Effector CD8-positive, alpha-beta T cell (primary cell): ENCODE data around the gene ACYP2.
A peak's percentile ranks its signal among the peaks of the same experiment; 100 is the strongest.
"Not testable (repeated sequence)": the region's sequence is repeated elsewhere in the genome, so short reads cannot be mapped to it uniquely, and the experiment has no call there.

Experiments
- DNase-seq: peaks from one replicate; lab custom pipeline; 2025; lab: John Stamatoyannopoulos, UW

Gene ACYP2

DNA sequence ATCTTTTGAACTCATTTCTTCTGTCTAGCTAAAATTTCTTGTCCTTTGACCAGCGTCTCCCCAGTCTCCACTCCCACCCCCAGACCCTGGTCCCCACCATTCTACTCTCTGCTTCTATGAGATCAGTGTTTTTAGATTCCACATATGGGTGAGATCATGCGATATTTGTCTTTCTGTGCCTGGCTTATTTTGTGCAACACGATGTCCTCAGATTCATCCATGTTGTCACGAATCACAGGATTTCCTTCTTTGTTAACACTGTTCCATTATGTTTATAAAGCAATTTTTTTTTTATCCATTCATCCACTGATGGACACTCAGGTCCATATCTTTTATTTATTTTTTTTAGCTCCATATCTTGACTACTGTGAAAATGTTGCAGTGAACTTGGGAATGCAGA is 16.0 kb upstream of the ACYP2 start:
- no peak for DNase-seq

DNA sequence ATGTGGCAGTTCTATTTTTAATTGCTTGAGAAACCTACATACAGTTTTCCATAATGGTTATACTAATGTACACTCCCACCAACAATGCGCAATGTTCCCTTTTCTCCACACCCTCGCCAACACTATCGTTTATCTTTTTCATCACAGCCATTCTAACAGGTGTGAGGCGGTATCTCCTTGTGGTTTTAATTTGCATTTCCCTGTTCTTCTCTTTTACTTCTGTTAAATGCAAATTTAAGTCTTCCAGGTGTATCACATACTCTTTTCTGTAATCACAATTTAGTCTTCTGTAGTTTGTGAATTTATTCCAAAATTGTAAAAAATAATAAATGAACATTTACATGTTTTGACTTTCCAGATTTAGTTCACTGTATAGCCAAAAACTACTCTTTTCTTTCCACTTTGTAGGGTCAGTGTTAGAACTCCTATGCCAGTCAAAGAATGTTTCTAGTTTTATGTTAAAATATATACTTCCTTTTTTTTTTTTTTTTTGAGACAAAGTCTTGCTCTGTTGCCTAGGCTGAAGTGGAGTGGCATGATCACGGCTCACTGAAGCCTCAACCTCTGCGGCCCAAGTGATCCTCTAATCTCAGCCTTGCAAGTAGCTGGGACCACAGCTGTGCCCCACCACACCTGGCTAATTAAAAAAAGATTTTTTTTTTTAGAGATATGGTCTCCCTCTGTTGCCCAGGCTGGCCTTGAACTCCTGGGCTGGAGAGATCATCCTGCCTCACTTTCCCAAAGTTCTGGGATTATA is 15.4 kb upstream of the ACYP2 start:
- no peak for DNase-seq

DNA sequence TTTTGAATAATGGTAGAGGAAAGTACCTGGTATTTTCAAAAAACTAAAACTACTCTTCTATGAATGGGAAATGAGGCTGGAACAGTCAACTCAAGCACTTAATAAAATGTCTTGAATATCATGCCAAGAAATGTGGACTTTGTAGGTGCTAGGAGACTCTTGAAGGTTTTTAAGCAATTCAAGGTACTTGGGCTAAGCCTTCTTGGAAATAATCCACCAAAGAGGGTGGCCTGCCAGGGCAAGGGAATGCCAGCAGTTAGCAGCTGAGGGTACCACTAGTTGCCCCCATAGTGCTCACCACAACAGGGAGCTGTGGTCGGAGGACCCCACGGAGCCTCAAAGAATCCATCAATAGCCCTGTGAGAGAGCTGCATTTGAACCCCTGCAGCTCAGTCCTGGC is 14.6 kb upstream of the ACYP2 start:
- no peak for DNase-seq

DNA sequence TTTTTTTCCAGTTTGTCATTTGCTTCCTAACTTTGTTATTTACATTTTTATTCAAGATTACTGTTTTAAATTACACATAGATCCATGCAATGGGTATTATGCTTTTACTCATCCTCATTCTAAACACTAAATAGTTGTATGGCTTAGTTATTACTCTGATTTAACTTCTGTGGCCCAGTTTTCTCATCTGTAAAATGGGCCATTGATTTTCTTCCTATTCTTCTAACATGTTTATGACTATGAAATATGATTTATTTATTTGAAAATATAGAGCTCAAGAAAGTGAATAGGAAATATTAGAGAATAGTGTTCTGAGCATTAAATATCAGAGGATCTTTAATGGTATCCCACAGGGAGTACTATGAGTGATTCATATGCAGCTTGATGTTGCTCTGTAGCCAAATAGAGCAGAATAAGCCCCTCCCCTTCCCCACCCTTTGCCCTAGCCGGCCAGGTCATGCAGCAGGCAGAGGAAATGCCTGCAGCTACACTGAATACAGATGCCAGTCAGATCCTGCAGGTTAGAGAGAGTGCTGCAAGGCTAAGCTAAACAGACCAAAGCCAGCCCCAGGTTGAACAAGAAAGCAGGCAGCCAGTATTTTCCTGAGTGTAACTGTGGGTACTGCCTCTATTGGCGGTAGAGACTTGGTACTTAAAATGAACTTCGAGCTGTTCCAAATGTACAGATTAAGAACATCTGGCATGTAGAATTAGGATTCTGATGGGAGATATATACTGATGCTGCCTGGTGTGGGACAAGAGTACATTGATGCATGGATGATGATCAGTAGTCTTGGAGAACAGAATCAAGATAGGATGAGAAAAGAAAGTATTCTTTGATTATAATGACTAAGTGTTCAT is 11.7 kb upstream of the ACYP2 start:
- no peak for DNase-seq

DNA sequence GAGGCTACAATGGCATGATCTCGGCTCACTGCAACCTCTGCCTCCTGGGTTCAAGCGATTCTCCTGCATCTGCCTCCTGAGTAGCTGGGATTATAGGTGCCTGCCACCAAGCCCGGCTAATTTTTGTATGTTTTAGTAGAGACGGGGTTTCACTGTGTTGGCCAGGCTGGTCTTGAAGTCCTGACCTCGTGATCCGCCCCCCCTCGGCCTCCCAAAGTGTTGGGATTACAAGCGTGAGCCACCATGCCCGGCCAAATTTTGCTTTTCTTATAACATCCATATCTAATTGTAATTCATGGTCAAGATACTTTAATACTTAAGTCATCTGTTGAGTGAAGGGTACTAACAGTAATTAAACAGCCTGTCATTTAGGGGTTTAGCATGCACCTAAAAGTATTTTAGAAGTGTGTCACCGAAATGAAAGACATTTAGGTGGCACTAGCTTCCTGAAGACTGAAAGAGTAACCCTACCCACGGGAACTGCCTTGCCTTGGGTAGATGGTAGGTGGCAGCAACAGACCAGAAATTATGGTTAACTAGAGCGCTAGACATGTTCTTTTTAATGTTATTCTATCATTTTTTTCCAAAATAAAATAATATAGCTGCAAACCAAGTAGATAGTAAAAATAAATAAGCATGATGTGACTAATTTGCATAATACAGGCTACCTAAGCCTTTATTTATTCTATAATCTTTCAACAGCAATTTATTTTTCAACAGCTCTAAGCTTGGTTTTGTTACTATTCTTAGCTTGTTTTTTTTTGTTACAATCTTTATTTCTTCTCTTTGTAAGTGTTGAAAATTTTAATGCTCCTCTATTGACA is 8.6 kb upstream of the ACYP2 start:
- DNase-seq: peak; percentile 8

DNA sequence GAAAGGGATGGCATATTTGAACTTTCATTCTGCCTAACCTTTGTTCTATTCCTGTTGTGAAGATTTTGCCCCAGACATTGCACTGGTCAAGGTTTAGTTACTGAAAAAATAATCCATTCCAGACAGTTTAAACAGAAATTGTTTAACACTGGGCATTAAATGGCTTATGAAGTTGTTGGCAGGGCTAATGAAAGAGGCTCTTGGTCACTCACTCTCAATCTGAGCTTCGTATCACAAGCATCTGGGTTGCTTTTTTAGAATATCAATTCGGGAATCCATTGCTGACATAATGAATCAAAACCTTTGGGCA is 8.0 kb upstream of the ACYP2 start:
- DNase-seq: no peak

DNA sequence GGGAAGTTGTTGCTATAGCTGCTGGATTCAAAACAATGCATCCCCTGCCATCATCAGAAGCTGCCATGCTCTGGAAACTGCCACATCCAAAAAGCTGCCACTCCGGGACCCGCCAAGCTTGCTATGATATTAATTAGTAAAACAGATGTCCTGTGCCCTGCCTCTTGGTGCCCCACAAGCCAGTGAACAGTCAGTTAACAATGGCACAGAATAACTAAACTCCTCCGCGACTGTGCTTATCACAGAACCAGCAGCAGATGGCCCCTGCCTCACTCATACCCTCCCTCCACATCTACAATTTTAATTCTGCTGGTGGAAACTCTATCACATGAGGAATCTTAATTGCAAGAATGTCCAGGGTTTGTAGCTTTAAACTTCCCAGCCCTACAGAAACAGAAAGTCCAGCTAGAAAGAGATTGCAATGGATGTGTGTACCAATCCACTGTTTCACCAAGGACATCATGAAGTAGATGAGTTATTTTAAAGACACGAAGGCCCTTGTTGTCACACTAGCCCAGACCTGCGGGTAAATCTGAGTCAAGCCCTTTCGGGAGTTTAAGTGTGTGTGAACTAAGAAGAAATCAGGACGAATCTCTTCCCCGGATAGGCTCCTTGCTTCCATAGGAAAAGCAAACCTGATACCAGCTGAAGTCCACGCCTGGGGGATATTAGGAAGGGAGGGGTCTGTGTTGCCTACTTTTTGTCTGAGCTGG is 7.4 kb upstream of the ACYP2 start:
- DNase-seq: no peak

DNA sequence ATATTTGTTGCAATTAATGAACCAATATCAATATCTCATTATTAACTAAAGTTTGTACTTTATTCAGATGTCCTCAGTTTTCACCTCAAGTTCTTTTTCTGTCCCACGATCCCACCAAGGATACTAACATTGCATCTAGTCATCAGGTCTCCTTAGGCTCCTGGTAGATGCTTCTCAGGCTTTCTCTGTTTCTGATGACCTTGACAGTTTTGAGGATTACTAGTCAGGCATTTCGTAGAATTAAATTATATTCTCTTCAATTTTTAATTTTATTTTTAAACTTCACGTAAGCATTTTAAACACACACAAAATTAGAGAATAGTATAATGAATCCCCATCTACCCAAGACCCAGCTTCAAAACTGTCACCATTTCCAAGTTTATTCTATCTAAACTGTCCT is 5.6 kb upstream of the ACYP2 start:
- no peak for DNase-seq

DNA sequence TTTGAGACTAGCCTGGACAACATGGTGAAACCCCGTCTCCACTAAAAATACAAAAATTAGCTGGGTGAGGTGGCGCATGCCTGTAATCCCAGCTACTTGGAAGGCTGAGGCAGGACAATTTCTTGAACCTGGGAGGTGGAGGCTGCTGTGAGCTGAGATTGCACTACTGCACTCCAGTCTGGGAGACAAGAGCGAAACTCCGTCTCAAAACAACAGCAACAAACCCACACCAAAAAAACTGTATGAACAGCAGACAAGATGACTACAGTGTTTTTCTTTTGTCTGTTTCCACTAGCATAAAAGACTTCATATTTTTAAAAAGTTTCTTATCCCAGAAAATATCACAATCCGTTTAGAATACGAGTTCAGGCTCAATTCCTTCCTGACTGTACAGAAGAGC is 936 bp upstream of the ACYP2 start:
- not testable (repeated sequence) for DNase-seq

DNA sequence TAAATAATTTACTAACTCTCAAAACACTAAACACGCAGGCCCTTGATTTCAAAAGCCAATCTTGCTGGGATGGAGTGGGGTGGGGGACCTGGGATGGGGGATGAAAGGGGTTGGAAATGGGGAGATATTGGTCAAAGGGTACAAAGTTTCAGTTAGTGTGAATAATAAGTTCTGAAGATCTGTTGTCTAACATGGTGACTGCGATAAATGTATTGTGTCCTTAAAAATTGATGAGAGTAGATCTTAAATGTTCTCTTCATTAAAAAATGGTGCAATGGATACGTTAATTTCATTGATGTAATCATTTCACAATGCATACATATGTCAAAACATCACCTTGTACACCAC is 505 bp upstream of the ACYP2 start:
- no peak for DNase-seq

DNA sequence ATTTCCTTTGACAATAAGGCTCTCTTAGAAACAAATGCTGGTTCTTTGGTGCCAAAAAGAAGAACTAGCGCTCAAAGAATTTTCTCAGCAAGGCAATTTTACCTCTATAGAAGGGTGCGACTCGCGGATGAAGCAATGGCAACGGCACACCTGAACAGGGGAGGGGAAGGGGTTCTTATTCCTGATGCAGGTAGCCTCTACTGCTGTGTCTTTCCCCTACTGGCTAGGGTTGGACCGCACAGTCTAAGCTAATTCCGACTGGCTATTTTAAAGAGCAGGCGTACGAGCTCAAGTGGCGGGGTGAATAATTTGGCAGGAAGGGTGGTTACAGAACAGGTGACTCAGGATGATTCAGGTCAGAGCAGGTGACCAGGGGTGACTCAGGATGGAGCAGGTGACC is 1.2 kb downstream of the ACYP2 start:
- not testable (repeated sequence) for DNase-seq

DNA sequence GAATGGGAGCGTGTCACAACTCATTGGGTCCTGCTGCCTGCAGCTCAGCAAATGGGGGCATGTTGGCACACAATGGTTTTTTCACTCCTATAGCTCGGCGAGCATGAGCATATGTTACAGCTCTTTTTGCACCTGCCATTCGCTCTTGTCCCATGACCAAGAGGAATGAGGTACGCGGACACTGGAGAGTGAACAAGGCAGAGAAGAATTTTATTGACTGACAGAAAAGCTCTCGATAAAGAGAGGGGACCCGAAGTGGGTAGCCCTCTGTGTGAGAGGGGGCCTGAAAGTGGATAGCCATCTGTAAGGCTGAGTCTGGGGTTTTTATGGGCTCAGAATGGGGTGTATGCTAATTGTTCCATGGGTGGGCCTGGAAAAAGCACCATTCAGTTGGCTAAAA is 5.5 kb downstream of the ACYP2 start:
- DNase-seq: no peak

DNA sequence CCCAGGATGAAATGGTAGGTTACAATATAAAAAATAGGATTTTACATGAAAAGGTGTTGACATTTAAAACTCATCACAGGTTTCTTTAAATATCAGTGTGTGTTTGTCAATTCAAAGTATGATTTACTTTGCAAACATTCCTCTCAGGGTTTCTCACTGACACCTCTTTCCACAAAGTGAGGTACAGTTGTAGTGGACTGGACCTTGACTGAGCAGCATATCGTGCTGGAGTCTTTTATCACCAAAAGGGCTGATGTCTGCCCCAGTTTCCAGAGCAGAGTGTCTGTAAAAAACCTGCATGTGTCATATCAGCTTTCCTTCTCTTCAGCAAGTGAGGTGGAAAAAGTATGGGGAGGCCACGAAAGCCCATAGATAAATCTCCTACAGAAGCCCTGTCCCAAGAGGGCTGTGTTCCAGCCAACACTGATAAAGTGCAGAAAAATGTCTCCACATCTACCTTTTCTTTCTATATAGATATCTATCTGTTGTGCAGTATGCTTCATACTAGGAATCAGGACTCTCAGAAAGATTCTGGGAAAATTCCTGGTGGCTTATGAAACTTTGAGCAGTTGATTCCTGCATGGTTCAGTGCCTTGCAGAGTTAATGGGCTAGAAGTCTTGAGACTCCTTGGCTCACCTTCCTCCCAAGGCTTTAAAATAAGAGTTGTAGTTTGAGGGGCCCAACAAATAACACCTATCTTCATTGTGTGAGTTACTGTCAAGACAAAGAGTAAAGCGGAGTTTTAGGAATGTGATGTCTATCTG is 6.9 kb downstream of the ACYP2 start:
- no peak for DNase-seq

DNA sequence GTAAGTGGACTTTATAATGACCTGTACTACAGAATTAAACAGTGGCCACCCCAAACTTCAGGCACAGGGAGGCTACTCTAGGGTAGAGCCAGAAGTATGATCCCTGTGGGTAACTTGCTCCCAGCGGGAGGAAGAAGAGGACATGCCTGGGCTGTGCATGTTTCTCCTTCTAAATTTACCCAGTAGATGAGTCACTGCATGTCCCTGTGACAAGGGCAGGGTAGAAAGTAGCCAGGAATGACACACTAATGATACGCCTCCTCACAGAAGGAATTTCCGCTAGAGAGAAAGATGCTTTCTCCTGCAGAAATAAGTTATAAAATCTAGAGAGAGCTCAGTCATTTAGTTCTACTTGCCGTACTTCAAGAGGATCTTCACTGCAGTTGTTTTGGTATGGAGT is 7.5 kb downstream of the ACYP2 start:
- no peak for DNase-seq

DNA sequence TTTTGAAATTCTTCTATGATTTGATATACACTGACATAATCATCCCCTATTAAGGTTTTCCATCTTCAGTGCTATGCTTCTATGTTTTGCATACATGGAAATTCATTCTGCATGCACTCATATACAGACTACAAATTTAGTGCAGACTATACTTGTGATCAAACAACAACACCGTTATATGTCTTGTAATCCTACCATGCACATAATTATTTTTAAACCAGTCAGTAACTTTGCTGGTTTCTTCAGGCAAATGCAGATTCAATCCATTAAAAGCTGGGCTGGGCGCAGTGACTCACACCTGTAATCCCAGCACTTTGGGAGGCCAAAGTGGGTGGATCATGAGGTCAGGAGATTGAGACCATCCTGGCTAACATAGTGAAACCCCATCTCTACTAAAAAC is 11.8 kb downstream of the ACYP2 start:
- not testable (repeated sequence) for DNase-seq

DNA sequence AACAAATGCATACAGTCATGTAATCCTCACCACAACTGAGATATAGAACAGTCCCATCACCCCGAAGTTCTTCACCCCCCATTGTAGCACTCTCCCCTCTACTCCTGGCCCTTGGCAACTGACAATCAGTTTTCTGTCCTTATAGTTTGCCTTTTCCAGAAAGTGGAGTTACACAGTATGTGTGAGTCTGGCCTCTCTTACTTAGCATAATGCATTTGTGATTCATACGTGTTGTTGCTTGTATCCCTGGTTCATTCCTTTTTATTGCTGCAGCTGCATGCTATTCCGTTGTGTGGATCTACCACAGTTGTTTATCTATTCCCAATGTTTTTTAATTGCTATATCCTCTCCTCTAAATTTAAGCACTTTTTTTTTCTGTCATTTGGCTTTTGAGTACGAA is 17.6 kb downstream of the ACYP2 start:
- no peak for DNase-seq

DNA sequence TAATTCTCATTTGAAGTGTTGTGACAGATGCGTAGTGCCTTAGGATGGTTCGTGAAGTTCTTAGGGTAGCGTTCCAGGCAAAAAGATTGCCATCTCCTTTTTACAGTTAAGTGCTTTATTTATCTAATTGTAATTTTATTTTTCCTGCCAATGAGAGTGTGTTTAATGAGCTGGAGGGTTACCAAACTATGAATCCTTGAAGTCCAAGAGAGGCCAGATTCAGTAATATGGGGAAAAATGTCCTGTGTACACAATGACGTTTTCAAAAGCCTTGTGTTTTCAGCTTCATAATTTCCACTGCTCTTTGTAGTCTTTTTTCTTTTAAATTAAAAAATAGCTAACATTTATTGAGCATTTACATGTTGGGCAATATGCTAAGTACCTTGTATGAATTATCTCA is 23.8 kb downstream of the ACYP2 start:
- no peak for DNase-seq

DNA sequence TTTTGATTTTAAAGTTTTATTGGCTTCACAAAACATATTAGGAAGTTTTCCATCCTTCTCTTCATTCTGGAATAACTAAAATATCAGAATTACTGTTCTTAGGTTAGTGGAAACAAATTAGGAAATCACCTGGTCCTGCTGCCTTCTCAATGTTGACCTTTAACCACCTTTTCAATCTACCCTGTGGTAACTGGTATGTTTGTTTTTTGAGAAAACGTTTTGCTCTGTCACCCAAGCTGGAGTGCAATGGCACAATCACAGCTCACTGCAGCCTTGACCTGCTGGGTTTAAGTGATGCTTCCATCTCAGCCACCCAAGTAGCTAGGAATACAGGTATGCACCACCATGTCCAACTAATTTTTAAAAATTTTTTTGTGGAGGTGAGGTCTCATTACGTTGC is 28.4 kb downstream of the ACYP2 start:
- no peak for DNase-seq

DNA sequence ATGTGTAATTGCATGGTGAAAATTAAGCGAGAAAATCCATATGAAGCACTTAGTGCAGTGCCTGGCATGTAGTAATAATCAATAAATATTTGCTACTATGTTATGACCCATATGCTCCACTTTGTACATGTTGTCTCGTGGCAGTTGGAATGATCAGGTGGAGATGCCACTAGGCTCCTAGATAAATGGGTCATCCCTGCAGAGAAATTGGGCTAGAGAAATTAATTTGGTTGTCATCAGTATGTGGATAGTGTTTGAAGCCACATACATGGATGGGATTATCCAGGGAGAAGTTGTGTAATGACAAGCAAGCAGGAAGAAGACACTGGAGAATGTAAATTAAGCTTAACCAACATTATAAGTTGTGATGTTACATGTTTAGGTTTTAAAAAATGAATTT is 33.0 kb downstream of the ACYP2 start:
- no peak for DNase-seq

DNA sequence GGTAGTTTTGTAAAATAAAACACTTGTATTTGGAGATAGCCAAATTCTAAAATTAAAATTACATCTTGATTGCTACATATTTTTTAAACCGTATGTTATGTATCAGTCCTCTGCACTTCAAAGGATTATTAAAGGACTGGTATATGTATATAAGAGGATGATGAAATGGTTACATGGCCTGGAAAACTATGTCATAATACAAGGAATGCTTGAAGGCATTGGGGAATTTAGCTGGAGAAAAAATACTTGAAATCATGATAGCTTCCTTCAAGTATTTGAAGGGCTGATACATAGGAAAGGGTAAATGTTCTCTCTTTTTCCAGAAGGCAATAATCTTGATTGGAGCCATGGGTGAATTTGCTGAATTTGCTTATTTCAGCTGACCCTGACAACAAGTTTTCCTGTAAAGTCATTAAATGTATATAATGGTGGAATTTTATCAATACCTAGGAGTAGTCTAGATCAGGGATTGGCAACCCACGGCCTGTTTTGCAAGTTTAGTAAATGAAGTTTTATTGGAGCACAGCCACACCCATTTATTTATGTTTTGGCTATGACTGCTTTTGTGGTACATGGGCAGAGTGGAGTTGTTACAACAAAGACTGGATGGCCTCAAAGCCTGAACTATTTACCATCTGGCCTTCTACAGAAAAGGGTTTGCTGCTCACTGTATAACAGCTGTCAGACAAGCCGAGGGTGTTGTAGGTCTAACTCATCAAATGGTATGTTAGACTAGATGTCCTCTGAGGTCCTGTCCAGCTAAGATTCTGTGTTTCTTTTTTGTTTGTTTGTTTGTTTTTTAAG is 34.4 kb downstream of the ACYP2 start:
- DNase-seq: no peak

DNA sequence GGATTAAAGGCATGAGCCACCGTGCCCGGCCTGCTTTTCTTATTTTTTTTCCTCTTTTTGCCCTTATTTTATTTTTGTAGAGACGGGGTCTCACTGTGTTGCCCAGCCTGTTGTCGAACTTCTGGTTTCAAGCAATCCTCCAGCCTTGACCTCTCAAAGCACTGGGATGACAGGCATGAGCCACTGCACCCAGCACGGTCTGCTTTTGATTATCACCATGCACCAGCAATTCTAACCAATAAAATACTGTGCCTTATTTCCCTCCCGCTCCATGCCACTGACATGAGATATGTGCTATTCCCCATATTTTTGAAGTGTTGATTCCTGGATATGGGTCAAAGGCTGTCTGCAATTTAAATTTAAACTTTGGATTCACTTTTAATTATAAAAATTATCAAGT is 42.9 kb downstream of the ACYP2 start:
- no peak for DNase-seq
